Keratinocyte (primary cell): ENCODE results near the gene PRSS48. TPM values are rescaled to one million over a fixed set of nuclear protein-coding genes. Genes with fewer than 3 reads are reported as not detected.
"Not testable (repeated sequence)": the region's sequence is repeated elsewhere in the genome, so short reads cannot be mapped to it uniquely, and the experiment has no call there.

Source experiments
- DNase-seq: peaks from one replicate; pipeline ENCODE4 v3.0.0-alpha.2; 2011; ENCODE audit warnings: low read depth, missing footprints, low spot score
- FAIRE-seq: peaks from 2 replicates; lab custom pipeline; 2011; peaks lifted over from hg19 to GRCh38; lab: Jason Lieb, UNC
- H2AFZ ChIP-seq: 2 replicates; pipeline ENCODE4 v1.6.0; 2012; ENCODE audit warnings: low read length, control low read depth, inconsistent platforms; ENCODE audit not compliant: control insufficient read depth
- H3K27ac ChIP-seq: 2 replicates; pipeline ENCODE4 v1.5.1; 2011; ENCODE audit warnings: low read length; ENCODE audit not compliant: control insufficient read depth, insufficient read depth
- H3K27me3 ChIP-seq: 3 replicates; pipeline ENCODE4 v1.6.0; 2011; ENCODE audit warnings: low read length; ENCODE audit not compliant: control insufficient read depth, insufficient read depth; ENCODE audit errors: extremely low read depth
- H3K36me3 ChIP-seq, 2 experiments: 2 replicates in 1 of 2; 3 replicates in 1 of 2; pipeline ENCODE4 v1.5.1; 2011; ENCODE audit warnings: low read length in 2 of 2, mild to moderate bottlenecking in 1 of 2; ENCODE audit not compliant: control insufficient read depth in 2 of 2, insufficient read depth in 2 of 2; ENCODE audit errors: extremely low read depth in 1 of 2
- H3K4me1 ChIP-seq: 3 replicates; pipeline ENCODE4 v1.5.1; 2011; ENCODE audit warnings: low read length; ENCODE audit not compliant: control insufficient read depth, insufficient read depth; ENCODE audit errors: extremely low read depth
- H3K4me2 ChIP-seq: 3 replicates; pipeline ENCODE4 v1.6.0; 2011; ENCODE audit warnings: low read depth, low read length; ENCODE audit not compliant: control insufficient read depth, insufficient read depth; ENCODE audit errors: extremely low read depth
- H3K4me3 ChIP-seq, 3 experiments: fragments of 200-600 bp in 1 of 3; sonication (generic) in 1 of 3; 2 replicates in 2 of 3; 3 replicates in 1 of 3; pipeline ENCODE4 v1.5.1; 2011 to 2016; ENCODE audit warnings: low read length in 3 of 3, mild to moderate bottlenecking in 3 of 3, control low read depth in 2 of 3, inconsistent platforms in 1 of 3, low read depth in 1 of 3, mixed read lengths in 1 of 3, mixed run types in 1 of 3, moderate library complexity in 1 of 3; ENCODE audit not compliant: control insufficient read depth in 2 of 3, insufficient read depth in 2 of 3; ENCODE audit errors: extremely low read depth in 1 of 3
- H3K79me2 ChIP-seq: 2 replicates; pipeline ENCODE4 v1.6.0; 2012; ENCODE audit warnings: low read length; ENCODE audit not compliant: control insufficient read depth, insufficient read depth
- H3K9ac ChIP-seq: 3 replicates; pipeline ENCODE4 v1.6.0; 2011; ENCODE audit warnings: low read length; ENCODE audit not compliant: control insufficient read depth, insufficient read depth; ENCODE audit errors: extremely low read depth
- H3K9me1 ChIP-seq: 3 replicates; pipeline ENCODE4 v1.6.0; 2011; ENCODE audit warnings: low read length; ENCODE audit not compliant: control insufficient read depth, insufficient read depth; ENCODE audit errors: extremely low read depth
- H3K9me3 ChIP-seq: 2 replicates; pipeline ENCODE4 v1.5.1; 2012; ENCODE audit warnings: low read depth, low read length; ENCODE audit not compliant: control insufficient read depth
- H4K20me1 ChIP-seq: 3 replicates; pipeline ENCODE4 v1.6.0; 2011; ENCODE audit warnings: low read length; ENCODE audit not compliant: control insufficient read depth, insufficient read depth; ENCODE audit errors: extremely low read depth
- CTCF ChIP-seq, 3 experiments: IDR thresholded peaks in 1 of 3; conservative IDR thresholded peaks in 1 of 3; optimal IDR thresholded peaks in 1 of 3; 2 replicates in 2 of 3; 3 replicates in 1 of 3; pipeline versions ENCODE3 to v1.5.1; 2011; ENCODE audit warnings: low read length in 3 of 3, mild to moderate bottlenecking in 3 of 3, moderate library complexity in 2 of 3, control low read depth in 1 of 3, inconsistent platforms in 1 of 3; ENCODE audit not compliant: insufficient read depth in 2 of 3; ENCODE audit errors: extremely low read depth in 1 of 3
- EZH2 ChIP-seq: IDR thresholded peaks from one replicate; pipeline ENCODE4 v1.6.1; 2012; ENCODE audit warnings: inconsistent platforms, mild to moderate bottlenecking, low read length, moderate library complexity
- dilution Hi-C: fragments of 300-500 bp; cut with MboI; formaldehyde crosslinking; loops from one replicate; pipeline ENCODE4 v1.7.0; 2020; ENCODE audit warnings: low sequenced_read_pairs; ENCODE audit not compliant: extremely low pct_ligation_motif_present
- polyA plus RNA-seq, 5 experiments: library from polyadenylated mRNA; depleted of rRNA in 3 of 5; stranded (reverse) in 3 of 5; stranded (forward) in 1 of 5; unstranded in 1 of 5; fragments of >200 nt; gene quantifications; 1 replicate in 1 of 5; 2 replicates in 3 of 5; 3 replicates in 1 of 5; pipeline versions ENCODE4 v1.2.1 to v1.2.3, GENCODE V29; 2011 to 2012; ENCODE audit warnings: missing spikeins in 2 of 5, low read depth in 1 of 5, low replicate concordance in 1 of 5

The PRSS48 gene
- polyA plus RNA-seq, 1 donor (not counting 4 experiments of a cell fraction or from before 2014, with no cell fraction given) = not detected

- FAIRE-seq (no peak), DNase-seq (no peak)
- Histone ChIP-seq H2AFZ (no peak overlapping the region), H3K27ac (no peak overlapping the region), H3K4me3 (no peak overlapping the region), H3K9me1 (no peaks in the 10 kb centered on the region), H3K36me3 (peaks cover 0 to 3% of the 10 kb centered on the region in 2 experiments), H3K9me3 (no peaks in the 10 kb centered on the region), H3K4me2 (no peak overlapping the region), H4K20me1 (no peaks in the 10 kb centered on the region), H3K9ac (no peak overlapping the region), H3K79me2 (peaks cover 14% of the 10 kb centered on the region), H3K27me3 (no peaks in the 10 kb centered on the region), H3K4me1 (no peaks in the 10 kb centered on the region)
- TF ChIP-seq EZH2 = no peak
- no peak for TF ChIP-seq CTCF (optimal IDR thresholded peaks at IDR 0.05 in 1 of 3, IDR thresholded peaks at IDR 0.05 in 1 of 3, conservative IDR thresholded peaks at IDR 0.05 in 1 of 3; ENCODE audit: extremely low read depth in 1 of 3, insufficient read depth in 2 of 3, low read length in 3 of 3)
- dilution Hi-C loops = no loop called here
These were observed 9.9 kb upstream of the PRSS48 start for GRCh38 chr4:151267104-151267503.

GRCh38 chr4:151267822-151268535, 9.0 kb upstream of the PRSS48 start:
- FAIRE-seq = no peak
- dilution Hi-C loops = no loop called here

GRCh38 chr4:151268905-151269304, 8.1 kb upstream of the PRSS48 start:
- dilution Hi-C loops, H3K9me1 ChIP-seq, H2AFZ ChIP-seq, H3K4me3 ChIP-seq, H3K27me3 ChIP-seq, FAIRE-seq, H4K20me1 ChIP-seq, H3K9ac ChIP-seq, H3K9me3 ChIP-seq, H3K36me3 ChIP-seq, DNase-seq, H3K4me2 ChIP-seq, H3K4me1 ChIP-seq, H3K27ac ChIP-seq: not testable (repeated sequence)
- peaks cover 12% of the 10 kb centered on the region for H3K79me2 ChIP-seq

More at GRCh38 chr4:151267822-151268535, 9.0 kb upstream of the PRSS48 start:
- Histone ChIP-seq H4K20me1 (no peaks in the 10 kb centered on the region), H3K4me3 (no peak overlapping the region), H3K36me3 (peaks cover 0 to 3% of the 10 kb centered on the region in 2 experiments), H3K27ac (no peak overlapping the region), H3K79me2 (peaks cover 12% of the 10 kb centered on the region), H3K9me3 (no peaks in the 10 kb centered on the region), H3K4me1 (no peaks in the 10 kb centered on the region), H3K9ac (no peak overlapping the region), H3K9me1 (no peaks in the 10 kb centered on the region), H3K27me3 (no peaks in the 10 kb centered on the region), H3K4me2 (no peak overlapping the region), H2AFZ (no peak overlapping the region)
- TF ChIP-seq CTCF (optimal IDR thresholded peaks at IDR 0.05 in 1 of 3, IDR thresholded peaks at IDR 0.05 in 1 of 3, conservative IDR thresholded peaks at IDR 0.05 in 1 of 3; ENCODE audit: extremely low read depth in 1 of 3, insufficient read depth in 2 of 3, low read length in 3 of 3) = no peak
- no peak for TF ChIP-seq EZH2
- DNase-seq = no peak
